Activated CD8-positive, alpha-beta memory T cell treated with anti-CD3 and anti-CD28 coated beads for 4 hours (primary cell): ENCODE data around the gene ZMYM3.

Experiments
- DNase-seq, 2 donors: peaks; one replicate each; pipeline ENCODE4 v3.0.0-alpha.2; 2020; ENCODE audit warnings: low read depth in 2 of 2

The ZMYM3 gene

GRCh38 chrX:71214604-71215337 lies 39.2 kb downstream of the ZMYM3 start:
- DNase-seq: no peak

- DNase-seq: no peak
Measured at GRCh38 chrX:71214152-71214551, 39.8 kb downstream of the ZMYM3 start.

- no peak for DNase-seq
Measured at GRCh38 chrX:71212536-71212935, 41.4 kb downstream of the ZMYM3 start.

- no peak for DNase-seq
Measured at GRCh38 chrX:71210816-71211215, 43.1 kb downstream of the ZMYM3 start.

DNA sequence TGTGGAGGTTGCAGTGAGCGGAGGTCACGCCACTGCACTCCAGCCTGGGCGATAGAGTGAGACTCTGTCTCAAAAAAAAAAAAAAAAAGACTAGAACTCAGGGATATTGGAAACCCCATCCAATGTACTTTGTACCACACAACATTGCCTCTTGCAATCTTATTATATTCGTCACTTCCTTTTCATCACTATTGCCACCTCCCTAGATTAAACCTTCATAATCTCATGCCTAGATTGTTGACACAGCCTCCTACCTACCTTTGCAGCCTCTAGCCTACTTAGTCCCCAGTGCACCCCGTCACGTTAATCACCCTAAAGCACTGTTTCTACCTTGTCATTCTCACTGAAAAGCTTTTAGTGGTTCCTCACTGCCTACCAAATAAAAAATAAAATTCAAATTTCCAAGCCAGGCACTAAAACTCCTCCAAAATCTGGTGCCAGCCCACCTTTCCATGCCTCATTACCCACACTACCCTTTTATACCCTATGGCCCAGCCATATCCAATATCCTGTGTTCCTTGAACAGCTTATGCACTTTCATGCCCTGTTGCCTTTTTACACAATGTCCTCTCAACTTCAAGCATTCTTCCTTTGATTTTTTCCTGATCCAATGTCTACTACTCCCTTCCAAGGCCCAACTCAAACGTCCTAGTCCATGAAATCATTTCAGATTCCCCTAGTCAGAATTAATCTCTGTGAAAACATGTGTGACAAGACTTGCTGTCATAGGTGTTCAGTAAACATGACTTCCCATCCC lies 54.5 kb downstream of the ZMYM3 start:
- no peak for DNase-seq

DNA sequence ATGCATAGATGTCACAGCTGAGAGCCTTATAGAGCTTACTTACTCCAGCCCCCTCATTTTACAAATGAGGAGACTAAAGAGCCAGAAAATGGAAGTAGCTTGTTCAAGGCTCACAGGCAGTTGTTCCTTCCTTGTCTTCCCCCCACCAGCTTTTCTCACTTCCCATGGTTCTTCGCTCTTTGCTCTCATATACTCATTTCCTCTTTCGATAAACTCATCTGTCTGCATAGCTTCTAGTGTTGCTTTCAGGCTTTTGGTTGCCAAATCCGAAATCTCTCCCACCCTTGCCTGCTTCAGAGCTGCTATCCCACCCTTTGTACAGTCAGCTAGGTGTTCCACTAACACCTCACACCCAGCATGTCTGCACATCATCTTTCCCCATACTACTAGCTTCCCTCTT lies 55.9 kb downstream of the ZMYM3 start:
- DNase-seq: no peak

- no peak for DNase-seq
Measured at GRCh38 chrX:71195964-71196649, 57.8 kb downstream of the ZMYM3 start.

GRCh38 chrX:71191248-71191647 lies 62.7 kb downstream of the ZMYM3 start:
- DNase-seq: no peak
